GM21526 (cell line): ENCODE data around the gene ABAT.

Experiments used
- ATAC-seq: cut with Tn5 transposase; IDR thresholded peaks from one replicate; pipeline ENCODE4 v1.9.1; 2021; ENCODE audit warnings: moderate library complexity; ENCODE audit not compliant: unreplicated experiment, low FRiP score

Gene ABAT

DNA sequence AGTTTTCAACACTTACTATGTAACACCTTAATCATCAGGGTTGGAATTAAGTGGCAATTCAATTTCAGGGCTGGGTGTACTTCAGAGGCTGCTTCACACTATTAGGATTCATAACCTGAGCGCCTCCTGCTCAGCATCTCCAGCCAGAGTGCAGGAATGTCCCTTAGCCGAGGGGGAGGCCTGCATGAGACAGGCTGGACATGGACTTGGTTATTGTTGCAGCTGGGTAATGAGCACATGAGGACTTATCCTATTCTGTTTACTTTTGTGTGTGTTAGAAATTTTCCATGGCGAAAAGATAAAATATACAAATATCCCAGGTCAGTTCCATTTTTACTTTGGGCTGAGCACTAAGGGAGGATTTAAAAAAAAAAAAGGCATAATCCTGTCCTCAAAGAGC is 133.6 kb downstream of the ABAT start:
- ATAC-seq = no peak

DNA sequence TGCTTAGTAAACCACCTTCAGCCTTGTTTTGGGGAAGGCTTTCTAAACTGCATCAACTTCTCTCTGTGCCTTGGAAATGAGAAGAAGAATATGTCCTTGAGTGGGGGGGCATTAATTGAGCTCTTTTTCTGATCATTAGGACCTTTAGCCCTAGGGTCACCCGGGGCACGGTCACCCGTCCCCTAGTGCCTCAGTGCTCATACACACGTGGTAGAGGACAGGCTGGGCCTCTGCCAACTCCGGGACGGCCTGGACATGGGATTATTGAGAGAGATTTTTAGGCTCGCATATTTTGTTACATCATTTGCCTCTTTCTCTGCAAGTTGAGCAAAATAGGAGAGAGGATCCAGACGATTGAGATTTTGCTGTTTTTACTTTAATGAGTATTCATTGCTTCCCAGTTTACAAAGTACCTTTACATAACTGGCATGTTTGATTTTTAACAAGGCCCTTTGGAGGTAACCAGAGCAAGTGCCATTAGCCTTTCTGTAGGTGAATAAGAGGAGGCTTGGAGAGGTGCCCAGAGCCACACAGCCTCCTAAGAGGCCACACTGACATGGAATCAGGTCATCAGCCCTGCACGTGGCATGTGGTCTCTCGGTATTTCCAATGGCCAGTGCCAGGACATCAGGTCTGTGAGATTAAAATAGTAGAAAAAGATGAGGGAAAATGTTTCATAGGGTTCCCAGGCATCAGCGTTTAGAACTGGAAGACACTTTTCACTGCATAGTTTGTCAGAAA is 134.4 kb downstream of the ABAT start:
- ATAC-seq = no peak

DNA sequence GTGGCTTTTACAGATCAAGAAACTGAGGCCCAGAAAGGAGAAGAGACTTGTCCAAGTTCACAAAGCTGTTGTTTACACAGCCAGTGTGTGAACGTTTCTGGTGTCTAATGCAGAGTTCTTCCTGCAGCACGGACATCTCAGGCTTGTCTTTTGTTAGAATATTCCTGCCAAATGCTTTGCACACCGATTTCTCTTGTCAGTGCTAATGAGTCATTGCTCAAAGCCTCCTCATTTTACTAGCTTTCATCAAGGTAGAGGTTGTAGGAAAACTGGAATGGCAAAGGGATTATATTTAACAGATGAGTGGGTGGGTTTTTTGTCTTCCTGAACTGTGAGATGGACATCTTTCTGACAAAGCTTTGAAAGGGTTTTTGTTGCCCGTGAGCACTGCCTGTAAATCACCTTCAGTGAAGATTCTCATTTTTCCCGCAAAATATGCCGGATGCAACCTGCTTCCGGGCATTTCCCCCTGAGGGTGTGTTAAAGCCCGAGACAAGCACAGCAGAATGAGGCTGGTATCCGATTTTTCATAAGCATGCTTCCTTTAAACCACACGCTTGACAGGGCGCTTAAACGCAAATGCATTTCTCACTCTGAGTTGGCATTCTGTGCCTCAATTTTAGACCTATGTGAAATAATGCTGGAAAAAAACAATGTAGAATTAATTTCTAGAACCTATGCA is 137.9 kb downstream of the ABAT start:
- ATAC-seq = no peak

DNA sequence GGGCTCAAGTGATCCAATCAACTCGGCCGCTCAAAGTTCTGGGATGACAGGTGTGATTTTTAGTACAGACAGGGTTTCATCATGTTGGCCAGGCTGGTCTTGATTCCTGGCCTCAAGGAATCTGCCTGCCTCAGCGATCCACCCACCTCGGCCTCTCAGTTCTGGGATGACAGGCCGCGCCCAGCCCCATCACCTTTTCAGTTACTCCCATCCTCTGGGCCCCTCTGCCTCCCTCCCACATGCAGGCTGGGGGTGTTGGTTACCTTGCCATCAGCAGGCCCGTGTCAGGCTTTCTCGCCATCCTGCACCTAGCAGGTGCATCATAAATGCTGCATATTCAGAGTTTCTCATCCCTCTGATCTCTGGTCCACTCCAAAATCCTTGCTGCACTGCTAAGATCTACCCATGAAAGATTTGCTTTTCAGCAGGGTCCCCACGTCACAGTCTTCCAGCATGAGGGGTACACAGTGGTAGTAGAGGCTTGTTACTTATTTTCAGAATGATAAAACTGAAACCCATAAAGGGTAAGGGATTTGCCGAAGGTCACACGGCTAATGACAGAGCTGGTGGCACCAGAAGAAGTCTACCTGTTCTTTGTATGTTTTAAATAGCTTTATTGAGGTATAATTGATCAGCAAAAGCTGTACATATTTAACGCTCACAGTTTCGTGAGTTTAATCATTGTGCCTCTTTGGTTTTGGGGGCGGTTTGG is 139.8 kb downstream of the ABAT start:
- ATAC-seq = no peak

DNA sequence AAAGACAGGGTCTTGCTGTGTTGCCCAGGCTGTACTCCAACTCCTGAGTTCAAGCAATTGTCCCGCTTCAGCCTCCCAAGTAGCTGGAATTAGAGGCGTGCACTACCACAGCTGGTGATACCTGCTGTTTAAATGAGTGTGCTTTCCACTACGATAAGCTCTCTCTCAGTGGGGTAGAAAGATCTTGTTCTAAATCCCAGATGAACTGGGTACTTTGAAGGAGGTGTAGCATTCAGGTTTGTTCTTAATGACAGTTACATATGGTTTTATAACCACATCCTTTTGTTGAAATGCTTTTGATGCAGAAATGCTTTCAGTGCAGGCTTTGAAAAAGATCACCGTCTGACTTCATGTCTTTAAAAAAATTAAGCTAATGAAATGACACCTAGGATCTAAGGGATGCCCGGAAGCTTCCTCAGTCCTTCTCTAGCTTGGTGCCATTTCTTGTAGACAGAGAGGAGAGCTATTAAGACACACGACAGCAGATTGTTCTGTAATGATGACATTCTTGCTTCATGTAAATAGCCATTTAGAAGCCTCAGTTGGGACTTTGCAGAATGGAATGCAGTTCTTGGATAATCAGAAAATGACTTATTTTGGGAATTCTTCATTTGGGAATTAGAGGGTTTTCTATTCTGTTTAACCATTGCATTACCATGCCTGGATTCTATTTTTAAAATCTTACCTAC is 142.7 kb downstream of the ABAT start:
- no peak for ATAC-seq

DNA sequence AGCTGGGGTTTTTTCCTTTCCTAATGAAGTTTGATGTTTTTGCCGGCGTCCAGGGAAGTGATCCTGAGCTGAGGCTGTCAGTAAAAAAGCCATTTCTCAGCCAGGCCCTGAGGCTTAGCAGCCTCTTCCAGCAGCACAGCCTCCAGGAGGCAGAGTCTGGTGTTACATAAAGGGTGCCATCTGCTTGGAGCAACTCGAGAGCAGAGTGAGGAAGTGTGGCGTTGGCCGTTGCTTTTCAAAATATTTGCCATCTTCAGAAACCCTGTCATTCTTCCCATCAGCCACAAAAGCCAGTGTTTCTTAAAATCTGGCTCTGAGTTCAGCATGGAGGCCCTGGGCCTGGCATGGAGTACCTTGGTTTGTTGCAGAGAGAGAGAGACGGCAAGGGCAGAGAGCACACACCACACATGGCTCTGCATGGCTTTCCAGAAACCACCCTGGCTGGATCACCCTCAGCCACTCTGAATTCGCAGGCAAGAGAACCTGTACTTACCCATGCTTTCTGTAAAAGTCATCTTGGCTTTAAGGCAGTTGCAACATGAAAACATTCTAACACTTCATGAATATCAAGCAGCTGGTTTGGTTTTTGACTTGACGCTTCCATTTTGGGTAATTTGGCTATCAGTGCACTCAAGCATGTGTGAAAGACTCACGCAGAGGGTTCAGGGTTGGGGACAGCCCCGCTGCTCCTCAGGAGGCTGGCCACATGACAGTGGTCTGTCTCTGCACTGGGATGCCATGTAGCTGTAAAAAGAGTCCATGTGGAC is 144.3 kb downstream of the ABAT start:
- ATAC-seq = no peak

DNA sequence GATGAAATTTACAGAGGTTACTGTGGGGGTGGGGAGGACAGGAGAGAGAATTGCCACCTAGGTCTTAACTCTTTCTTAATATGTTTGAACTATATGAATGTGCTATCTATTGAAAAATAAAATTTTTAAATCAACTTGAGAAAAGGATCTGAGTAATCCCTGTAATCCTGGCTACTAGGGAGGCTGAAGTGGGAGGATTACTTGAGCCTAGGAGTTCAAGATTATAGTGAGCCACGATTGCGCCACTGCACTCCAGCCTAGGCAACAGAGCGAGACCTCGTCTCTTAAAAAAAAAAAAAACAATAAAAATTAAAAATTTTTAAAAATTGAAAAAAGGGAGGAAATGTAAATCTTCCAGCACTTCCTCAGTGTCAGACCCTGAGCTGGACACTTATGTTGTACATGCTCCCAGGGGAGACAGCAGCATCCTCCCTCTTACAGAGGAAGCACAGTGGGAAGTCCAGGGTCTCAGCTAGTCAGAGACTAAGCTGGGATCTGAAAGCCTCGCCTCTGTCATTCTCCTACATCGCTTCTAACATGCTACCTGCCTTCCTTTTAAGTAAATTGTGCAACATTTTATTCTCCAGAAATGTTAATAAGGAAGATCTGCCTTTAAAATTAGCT is 145.1 kb downstream of the ABAT start:
- no peak for ATAC-seq

DNA sequence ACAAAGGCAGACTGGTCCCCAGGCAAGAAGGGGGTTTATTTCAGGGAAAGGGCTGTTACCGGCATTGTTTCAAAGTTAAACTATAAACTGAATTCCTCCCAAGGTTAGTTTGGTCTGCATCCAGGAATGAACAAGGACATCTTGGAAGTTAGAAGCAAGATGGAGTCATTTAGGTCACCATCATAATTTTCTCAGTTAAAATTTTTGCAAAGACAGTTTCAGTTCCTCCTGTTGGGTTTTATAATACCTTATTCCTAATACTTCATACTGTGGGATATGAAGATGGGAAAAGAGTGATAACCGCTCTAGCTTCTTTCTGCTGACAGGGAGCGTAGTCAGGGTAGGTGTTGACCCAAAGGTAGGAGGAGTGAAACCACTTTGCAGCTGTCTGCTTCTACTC is 148.0 kb downstream of the ABAT start:
- ATAC-seq = no peak

DNA sequence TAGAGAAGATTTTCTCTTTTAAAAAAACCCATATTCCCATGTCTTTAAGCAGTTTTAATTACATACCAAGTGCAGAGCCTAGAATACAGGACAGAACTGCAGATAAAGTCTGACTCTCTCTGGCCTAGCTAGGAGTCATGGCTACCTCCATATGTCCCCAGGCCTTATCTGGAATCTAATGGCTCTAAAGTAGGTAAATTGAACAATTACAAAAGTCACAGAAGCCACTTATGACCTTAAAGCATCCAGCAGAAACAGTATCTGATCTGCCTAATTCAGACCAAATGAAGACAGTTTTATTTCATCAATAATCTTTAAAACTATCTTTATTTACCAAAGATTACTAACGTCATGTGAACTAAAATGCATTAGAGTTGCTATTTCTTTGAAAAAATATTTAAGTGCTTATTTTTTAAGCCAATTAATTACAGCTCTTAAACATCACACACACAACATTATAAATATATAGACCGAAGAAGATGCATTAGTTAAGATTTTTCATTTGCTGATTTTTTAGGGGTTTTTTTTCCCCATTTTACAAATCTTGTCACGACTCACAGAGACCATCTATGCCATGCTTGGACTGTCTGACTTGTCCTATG is 152.0 kb downstream of the ABAT start:
- ATAC-seq = no peak

DNA sequence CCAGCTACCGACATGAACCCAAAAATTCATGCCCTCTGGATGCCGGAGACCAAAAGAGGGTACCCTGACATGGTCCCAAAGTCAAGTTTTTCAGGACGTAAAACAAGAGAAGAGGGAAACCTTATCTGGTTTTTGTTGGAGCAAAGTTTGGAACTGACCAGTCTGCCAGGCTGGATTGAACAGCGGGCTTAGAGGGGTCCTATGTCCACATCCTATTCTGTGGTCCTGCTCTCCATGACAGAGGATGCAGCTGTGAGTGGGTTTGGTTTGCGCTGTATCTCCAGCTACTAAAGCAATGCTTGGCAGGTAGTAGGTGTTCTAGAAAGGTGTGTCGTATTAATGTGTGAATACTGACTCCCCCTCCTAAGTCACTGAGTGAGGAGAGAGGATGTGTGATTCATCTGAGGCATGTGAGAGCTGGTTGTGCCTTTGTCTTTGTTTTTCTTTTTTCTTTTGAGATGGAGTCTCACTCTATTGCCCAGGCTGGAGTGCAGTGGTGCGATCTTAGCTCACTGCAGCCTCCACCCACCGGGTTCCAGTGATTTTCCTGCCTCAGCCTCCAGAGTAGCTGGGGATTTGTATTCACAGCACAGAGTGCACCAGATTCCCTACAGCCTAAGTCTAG is 154.2 kb downstream of the ABAT start:
- ATAC-seq = no peak

DNA sequence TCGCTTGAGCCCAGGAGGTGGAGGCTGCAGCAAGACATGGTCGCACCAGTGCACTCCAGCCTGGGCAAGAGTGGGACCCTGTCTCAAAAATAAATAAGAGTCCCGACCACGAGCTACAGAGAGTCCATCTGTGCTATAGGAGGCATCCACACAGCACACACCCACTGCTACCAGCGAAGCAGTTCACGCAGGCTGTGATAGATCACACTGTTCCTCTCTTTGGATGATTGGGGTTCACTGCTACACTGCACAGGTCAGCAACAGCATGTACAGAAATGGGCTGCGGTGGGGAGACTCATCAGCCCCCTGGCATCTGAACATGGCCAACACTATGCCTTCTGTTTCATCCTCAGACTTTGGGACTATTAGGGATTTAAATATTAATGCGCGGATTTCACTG is 157.0 kb downstream of the ABAT start:
- ATAC-seq = no peak

DNA sequence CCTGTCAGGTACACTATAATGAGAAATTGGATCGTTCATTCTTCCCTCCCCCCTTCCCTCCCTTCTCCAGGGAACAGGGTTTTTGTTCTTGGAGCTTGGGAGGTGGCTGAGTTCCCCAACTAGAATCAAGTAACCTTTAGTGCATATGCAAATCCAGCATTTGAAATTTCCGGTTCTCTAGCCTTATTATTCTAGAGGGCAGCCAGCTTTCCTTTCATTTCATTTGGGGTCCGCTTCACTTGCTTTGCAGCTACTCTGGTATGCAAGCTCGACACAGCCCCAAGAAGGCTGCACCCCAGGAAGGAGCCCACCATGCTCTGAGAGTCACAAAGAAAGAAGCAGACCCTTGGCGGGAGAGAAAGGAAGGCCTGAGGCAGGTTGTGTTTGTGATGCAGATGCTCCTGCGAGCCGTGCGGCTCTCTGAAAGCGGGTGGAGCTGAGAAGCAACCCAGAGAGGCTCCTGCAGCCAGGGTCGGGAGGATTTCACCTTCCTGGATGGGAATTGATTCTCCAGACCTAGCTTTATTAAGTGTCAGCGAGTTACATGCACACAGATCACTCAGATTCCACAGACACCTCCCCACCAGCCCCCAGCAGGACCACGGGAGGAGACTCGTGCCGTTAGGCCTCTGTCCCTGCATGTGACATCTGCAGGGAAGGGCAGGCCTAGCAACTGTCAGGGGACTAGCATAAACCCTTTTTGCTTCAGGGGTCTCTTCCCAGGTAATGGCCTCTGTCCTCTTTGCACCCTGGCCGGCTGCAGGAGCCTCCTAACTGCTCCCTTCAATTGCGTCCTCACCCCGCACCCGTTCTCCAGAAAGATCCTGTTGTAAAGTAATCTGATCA is 157.7 kb downstream of the ABAT start:
- ATAC-seq = no peak

DNA sequence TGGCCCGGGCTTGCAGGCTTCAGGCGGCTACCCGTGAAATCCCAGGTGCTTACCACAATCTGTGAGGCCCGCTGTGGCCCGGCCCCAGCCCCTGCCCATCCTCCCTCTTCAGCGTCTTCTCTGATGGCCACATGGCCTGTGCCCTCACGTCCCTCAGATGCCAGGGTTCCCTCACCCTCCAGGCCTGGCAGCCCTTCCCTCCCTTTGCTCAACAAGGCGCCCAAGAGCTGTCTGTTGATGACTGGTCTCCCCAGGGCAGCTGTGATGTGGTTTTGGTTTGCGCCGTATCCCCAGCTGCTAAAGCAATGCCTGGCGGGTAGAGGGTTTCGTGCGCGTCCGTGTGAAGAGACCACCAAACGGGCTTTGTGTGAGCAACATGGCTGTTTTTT is 158.3 kb downstream of the ABAT start:
- no peak for ATAC-seq
